WTC11 (cell line): ENCODE data around the gene RBM43. TPM values are rescaled to one million over a fixed set of nuclear protein-coding genes. Genes with fewer than 3 reads are reported as not detected.

ENCODE experiments used
- ATAC-seq: fragments of 200-7000 bp; cut with Tn5 transposase; 2 replicates; pipeline ENCODE4 v1.10.0; 2021; ENCODE audit warnings: mild to moderate bottlenecking, moderate library complexity
- CTCF ChIA-PET: fragments of 300-600 bp; sonication (Branson Sonifier 250); formaldehyde crosslinking; loops from one replicate; lab custom pipeline; 2021; ENCODE audit warnings: antibody characterized with exemption; lab: Charles Lee
- POLR2A ChIA-PET: fragments of 350-600 bp; sonication (Branson Sonifier 250); formaldehyde crosslinking; loops from one replicate; lab custom pipeline; 2021; ENCODE audit warnings: antibody characterized with exemption; lab: Charles Lee
- DNase-seq: peaks from one replicate; pipeline ENCODE4 v3.0.0; 2021; ENCODE audit warnings: low spot score
- H3K27ac Mint-ChIP-seq: 2 replicates; pipeline ENCODE4 v1.8.0; 2021; ENCODE audit warnings: mixed read lengths
- H3K27me3 Mint-ChIP-seq: 2 replicates; pipeline ENCODE4 v1.8.0; 2021; ENCODE audit warnings: low read depth, mild to moderate bottlenecking, moderate library complexity, mixed read lengths
- H3K36me3 Mint-ChIP-seq: 2 replicates; pipeline ENCODE4 v1.8.0; 2021; ENCODE audit warnings: mixed read lengths
- H3K4me1 Mint-ChIP-seq: 2 replicates; pipeline ENCODE4 v1.8.0; 2022; ENCODE audit warnings: mixed read lengths
- H3K4me3 Mint-ChIP-seq: 2 replicates; pipeline ENCODE4 v1.8.0; 2021; ENCODE audit warnings: mild to moderate bottlenecking, moderate library complexity, mixed read lengths
- H3K9me3 Mint-ChIP-seq: 2 replicates; pipeline ENCODE4 v1.8.0; 2021; ENCODE audit warnings: mixed read lengths
- ATF1 ChIP-seq: sonication (generic); formaldehyde crosslinking; IDR thresholded peaks from 2 replicates; pipeline ENCODE4 v1.8.1; 2023; ENCODE audit warnings: mild to moderate bottlenecking, moderate library complexity, missing genetic modification reagents
- CBFB ChIP-seq: sonication (generic); formaldehyde crosslinking; IDR thresholded peaks from 2 replicates; pipeline ENCODE4 v1.8.1; 2022; ENCODE audit warnings: mild to moderate bottlenecking, low read depth, missing genetic modification reagents
- CDX4 ChIP-seq: fragments of 250-450 bp; sonication (Bioruptor Pico); IDR thresholded peaks from 2 replicates; pipeline ENCODE4 v1.9.0; 2021; ENCODE audit warnings: moderate library complexity, mild to moderate bottlenecking, inconsistent platforms, borderline replicate concordance
- CREB1 ChIP-seq: sonication (generic); formaldehyde crosslinking; IDR thresholded peaks from 2 replicates; pipeline ENCODE4 v1.8.0; 2023; ENCODE audit warnings: mild to moderate bottlenecking, missing genetic modification reagents
- E2F1 ChIP-seq: sonication (generic); formaldehyde crosslinking; IDR thresholded peaks from 2 replicates; pipeline ENCODE4 v1.8.0; 2022; ENCODE audit warnings: mild to moderate bottlenecking, missing genetic modification reagents
- E2F5 ChIP-seq: sonication (generic); formaldehyde crosslinking; IDR thresholded peaks from 2 replicates; pipeline ENCODE4 v1.8.1; 2022; ENCODE audit warnings: mild to moderate bottlenecking, moderate library complexity, missing genetic modification reagents
- ELF4 ChIP-seq: sonication (generic); formaldehyde crosslinking; IDR thresholded peaks from 2 replicates; pipeline ENCODE4 v1.8.1; 2022; ENCODE audit warnings: low read depth, mild to moderate bottlenecking, moderate library complexity, missing genetic modification reagents
- FOXJ3 ChIP-seq: sonication (generic); formaldehyde crosslinking; IDR thresholded peaks from 2 replicates; pipeline ENCODE4 v1.9.0; 2021; ENCODE audit warnings: missing genetic modification reagents, mild to moderate bottlenecking, borderline replicate concordance
- FOXK1 ChIP-seq: sonication (generic); formaldehyde crosslinking; IDR thresholded peaks from 2 replicates; pipeline ENCODE4 v1.8.0; 2022; ENCODE audit warnings: mild to moderate bottlenecking, moderate library complexity, missing genetic modification reagents
- FOXP4 ChIP-seq: sonication (generic); formaldehyde crosslinking; IDR thresholded peaks from 2 replicates; pipeline ENCODE4 v1.8.0; 2022; ENCODE audit warnings: mild to moderate bottlenecking, missing genetic modification reagents
- GABPB1 ChIP-seq: sonication (generic); formaldehyde crosslinking; IDR thresholded peaks from 2 replicates; pipeline ENCODE4 v1.8.1; 2023; ENCODE audit warnings: mild to moderate bottlenecking, missing genetic modification reagents
- GTF2I ChIP-seq: fragments of 250-450 bp; sonication (Bioruptor Pico); conservative IDR thresholded peaks from 2 replicates; pipeline ENCODE4 v1.4.0; 2021; ENCODE audit warnings: mild to moderate bottlenecking
- IRF1 ChIP-seq: sonication (generic); formaldehyde crosslinking; IDR thresholded peaks from 2 replicates; pipeline ENCODE4 v1.8.0; 2023; ENCODE audit warnings: missing genetic modification reagents
- MXD4 ChIP-seq: fragments of 250-450 bp; sonication (Bioruptor Pico); IDR thresholded peaks from 2 replicates; pipeline ENCODE4 v1.8.0; 2021; ENCODE audit warnings: mild to moderate bottlenecking, moderate library complexity, borderline replicate concordance
- NFE2L1 ChIP-seq: sonication (generic); formaldehyde crosslinking; IDR thresholded peaks from 2 replicates; pipeline ENCODE4 v1.8.1; 2023; ENCODE audit warnings: missing genetic modification reagents
- NFYB ChIP-seq: sonication (generic); formaldehyde crosslinking; conservative IDR thresholded peaks from 2 replicates; pipeline ENCODE4 v1.8.0; 2022; ENCODE audit warnings: low read depth, missing genetic modification reagents
- NR3C1 ChIP-seq: sonication (generic); formaldehyde crosslinking; conservative IDR thresholded peaks from 2 replicates; pipeline ENCODE4 v1.8.1; 2023; ENCODE audit warnings: low read depth, mild to moderate bottlenecking, missing genetic modification reagents
- PRDM15 ChIP-seq: sonication (generic); formaldehyde crosslinking; IDR thresholded peaks from 2 replicates; pipeline ENCODE4 v1.8.0; 2022; ENCODE audit warnings: missing genetic modification reagents
- STAT6 ChIP-seq: sonication (generic); formaldehyde crosslinking; conservative IDR thresholded peaks from 2 replicates; pipeline ENCODE4 v1.8.1; 2023; ENCODE audit warnings: mild to moderate bottlenecking, low read depth, missing genetic modification reagents, moderate library complexity
- ZMAT4 ChIP-seq: fragments of 250-450 bp; sonication (Bioruptor Pico); IDR thresholded peaks from 2 replicates; pipeline ENCODE4 v1.9.0; 2021; ENCODE audit warnings: mild to moderate bottlenecking
- ZNF396 ChIP-seq: fragments of 250-450 bp; sonication (Bioruptor Pico); IDR thresholded peaks from 2 replicates; pipeline ENCODE4 v1.8.0; 2021; ENCODE audit warnings: mild to moderate bottlenecking, moderate library complexity, borderline replicate concordance
- ZNF416 ChIP-seq: fragments of 250-450 bp; sonication (Bioruptor Pico); IDR thresholded peaks from 2 replicates; pipeline ENCODE4 v1.9.0; 2021; ENCODE audit warnings: mild to moderate bottlenecking, inconsistent platforms
- total RNA-seq: library from RNA; stranded (reverse); gene quantifications from 3 replicates; pipeline ENCODE4 v1.2.3, GENCODE V29; 2021

Gene RBM43
- total RNA-seq, 1 experiment from 2014 or later, result 2.8 TPM

- Mint-ChIP-seq H3K4me1 (peaks cover 8% of the 10 kb centered on the region), H3K27ac (no peak overlapping the region), H3K36me3 (0 out of 2 replicates have a peak, but pooled peaks cover 5% of the 10 kb centered on the region), H3K27me3 (no peaks in the 10 kb centered on the region), H3K9me3 (peaks cover 5% of the 10 kb centered on the region; the same call in 1 of the 2 replicates), H3K4me3 (no peak overlapping the region)
- CTCF ChIA-PET, result no interaction called here
- DNase-seq (no peak), ATAC-seq (no peak)
- TF ChIP-seq FOXP4 (CRISPR knock-in tag) (no peak), E2F1 (CRISPR knock-in tag) (no peak), FOXK1 (no peak), PRDM15 (no peak), MXD4 (CRISPR knock-in tag) (no peak), NR3C1 (CRISPR knock-in tag) (no peak), CBFB (no peak)
- POLR2A ChIA-PET, result no interaction called here
Observed at GRCh38 chr2:151241224-151241623, 20.4 kb downstream of the RBM43 start.

GRCh38 chr2:151240433-151240832 is 21.2 kb downstream of the RBM43 start:
- Mint-ChIP-seq H3K4me1 (peaks cover 8% of the 10 kb centered on the region), H3K27me3 (no peaks in the 10 kb centered on the region), H3K27ac (no peak overlapping the region), H3K9me3 (no peaks in the 10 kb centered on the region), H3K4me3 (no peak overlapping the region), H3K36me3 (no peaks in the 10 kb centered on the region)
- DNase-seq (no peak), ATAC-seq (no peak)
- ChIA-PET POLR2A (no interaction called here), CTCF (no interaction called here)
- no peak for TF ChIP-seq GTF2I (CRISPR knock-in tag)
- no peak for TF ChIP-seq FOXJ3 (CRISPR knock-in tag)
- TF ChIP-seq ZNF416 (CRISPR knock-in tag), result no peak
- TF ChIP-seq GABPB1 (CRISPR knock-in tag), result no peak
- no peak for TF ChIP-seq NFYB (CRISPR knock-in tag)
- no peak for TF ChIP-seq CDX4 (CRISPR knock-in tag)
- no peak for TF ChIP-seq ELF4 (CRISPR knock-in tag)
- no peak for TF ChIP-seq CREB1
- no peak for TF ChIP-seq STAT6
- TF ChIP-seq IRF1 (CRISPR knock-in tag), result no peak
- no peak for TF ChIP-seq E2F5 (CRISPR knock-in tag)
- TF ChIP-seq NFE2L1 (CRISPR knock-in tag), result no peak
- no peak for TF ChIP-seq FOXK1
- no peak for TF ChIP-seq ZNF396 (CRISPR knock-in tag)
- no peak for TF ChIP-seq ZMAT4 (CRISPR knock-in tag)
- no peak for TF ChIP-seq ATF1 (CRISPR knock-in tag)
